Measurements from ENCODE around the gene ZBTB46.

- TF ChIP-seq CTCF (conservative IDR thresholded peaks at IDR 0.05) (no peak), ZFX (IDR thresholded peaks at IDR 0.05) (no peak)
Measured at GRCh38 chr20:63823691-63824311, 7.3 kb downstream of the ZBTB46 start.

All from C4-2B (cell line).